Measurements from ENCODE around the gene ATXN7.

- TF ChIP-seq POLR2AphosphoS5 (IDR thresholded peaks at IDR 0.05; ENCODE audit: low read depth, low read length), result no peak
- no peak for TF ChIP-seq POLR2A (IDR thresholded peaks at IDR 0.05; ENCODE audit: borderline replicate concordance, extremely low read depth, insufficient read depth, insufficient read length)
- TF ChIP-seq ZBTB33 (IDR thresholded peaks at IDR 0.05; ENCODE audit: extremely low read depth, insufficient replicate concordance, low read length), result no peak
- TF ChIP-seq EZH2 (IDR thresholded peaks at IDR 0.05), result no peak
- TF ChIP-seq CTCF (IDR thresholded peaks at IDR 0.05 in 2 of 3, conservative IDR thresholded peaks at IDR 0.05 in 1 of 3; ENCODE audit: borderline replicate concordance in 1 of 3, insufficient read depth in 1 of 3, low read depth in 2 of 3, low read length in 2 of 3), result no peak
- TF ChIP-seq FOSL1 (IDR thresholded peaks at IDR 0.05; ENCODE audit: low read depth), result no peak
- TF ChIP-seq ZNF274 (IDR thresholded peaks at IDR 0.05; ENCODE audit: low read depth, low read length), result no peak
- TF ChIP-seq JUND (IDR thresholded peaks at IDR 0.05), result no peak
- no peak for TF ChIP-seq TCF7L2 (IDR thresholded peaks at IDR 0.05; ENCODE audit: borderline replicate concordance, extremely low read depth, insufficient read depth, insufficient read length)
- TF ChIP-seq EZH2phosphoT487 (IDR thresholded peaks at IDR 0.05; ENCODE audit: borderline replicate concordance), result no peak
Observed at GRCh38 chr3:63986146-63986545, 122.5 kb downstream of the ATXN7 start.

All from HCT116 (cell line).